ENCODE data around the gene PLEKHG4B.
"Not testable (repeated sequence)": the region's sequence is repeated elsewhere in the genome, so short reads cannot be mapped to it uniquely, and the experiment has no call there.

PLEKHG4B gene

GRCh38 chr5:99815-100214, 7.8 kb downstream of the PLEKHG4B start:
- no peak for DNase-seq (ENCODE audit: low read depth)
- in situ Hi-C loops (cut with HindIII; ENCODE audit: low sequenced_read_pairs): no loop called here
- no peak for TF ChIP-seq CTCF (IDR thresholded peaks at IDR 0.05; ENCODE audit: low read depth, low read length, missing control alignments)
- H3K4me3 ChIP-seq (ENCODE audit: low read depth, low read length): no peak overlapping the region

GRCh38 chr5:102411-103043, 10.6 kb downstream of the PLEKHG4B start:
- TF ChIP-seq CTCF (IDR thresholded peaks at IDR 0.05; ENCODE audit: low read depth, low read length, missing control alignments): no peak
- H3K4me3 ChIP-seq (ENCODE audit: low read depth, low read length): no peak overlapping the region
- in situ Hi-C loops (cut with HindIII; ENCODE audit: low sequenced_read_pairs): no loop called here
- no peak for DNase-seq (ENCODE audit: low read depth)

GRCh38 chr5:104106-104505, 12.1 kb downstream of the PLEKHG4B start:
- H3K4me3 ChIP-seq (ENCODE audit: low read depth, low read length); in situ Hi-C loops (cut with HindIII; ENCODE audit: low sequenced_read_pairs); DNase-seq (ENCODE audit: low read depth): not testable (repeated sequence)

- DNase-seq (ENCODE audit: low read depth): no peak
- H3K4me3 ChIP-seq (ENCODE audit: low read depth, low read length): no peak overlapping the region
- in situ Hi-C loops (cut with HindIII; ENCODE audit: low sequenced_read_pairs): no loop called here
- no peak for TF ChIP-seq CTCF (IDR thresholded peaks at IDR 0.05; ENCODE audit: low read depth, low read length, missing control alignments)
Measured at GRCh38 chr5:104778-105296, 12.9 kb downstream of the PLEKHG4B start.

- in situ Hi-C loops (cut with HindIII; ENCODE audit: low sequenced_read_pairs): no loop called here
- no peak overlapping the region for H3K4me3 ChIP-seq (ENCODE audit: low read depth, low read length)
- no peak for DNase-seq (ENCODE audit: low read depth)
- TF ChIP-seq CTCF (IDR thresholded peaks at IDR 0.05; ENCODE audit: low read depth, low read length, missing control alignments): no peak
Measured at GRCh38 chr5:105504-106070, 13.6 kb downstream of the PLEKHG4B start.

GRCh38 chr5:106587-106986, 14.6 kb downstream of the PLEKHG4B start:
- DNase-seq (ENCODE audit: low read depth): no peak
- H3K4me3 ChIP-seq (ENCODE audit: low read depth, low read length): no peak overlapping the region
- TF ChIP-seq CTCF (IDR thresholded peaks at IDR 0.05; ENCODE audit: low read depth, low read length, missing control alignments): no peak
- in situ Hi-C loops (cut with HindIII; ENCODE audit: low sequenced_read_pairs): no loop called here

GRCh38 chr5:107526-107925, 15.6 kb downstream of the PLEKHG4B start:
- DNase-seq (ENCODE audit: low read depth): no peak
- no peak overlapping the region for H3K4me3 ChIP-seq (ENCODE audit: low read depth, low read length)
- TF ChIP-seq CTCF (IDR thresholded peaks at IDR 0.05; ENCODE audit: low read depth, low read length, missing control alignments): no peak
- in situ Hi-C loops (cut with HindIII; ENCODE audit: low sequenced_read_pairs): no loop called here

All from astrocyte of the cerebellum (primary cell).